ENCODE data around the gene CFAP74.

CFAP74 gene

DNA sequence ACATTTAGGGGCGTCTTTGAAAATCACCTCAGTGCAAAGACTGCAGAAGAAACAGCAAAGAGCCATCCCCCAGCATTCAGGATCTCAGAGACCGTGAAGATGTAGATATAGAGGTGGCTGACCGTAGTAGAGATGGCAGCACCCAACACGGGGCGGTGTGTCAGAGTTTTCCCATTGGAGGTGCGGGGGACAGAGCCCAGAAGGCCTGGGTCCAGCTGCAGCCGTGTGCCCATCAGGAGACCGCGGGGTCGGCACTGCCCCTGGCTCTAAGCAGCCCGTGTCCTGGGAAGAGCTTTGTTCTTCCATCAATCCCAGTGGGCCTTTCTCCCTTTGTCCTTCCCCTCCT lies 16.7 kb upstream of the CFAP74 start:
- no peak for FAIRE-seq

- FAIRE-seq: no peak
Observed at GRCh38 chr1:2019571-2020309, 16.2 kb upstream of the CFAP74 start.

GRCh38 chr1:2019172-2019543 lies 15.6 kb upstream of the CFAP74 start, which contains the start of gene GABRD:
GABRD (plus strand) TSS chr1:2019345; CDS start chr1:2019424, 79 bp downstream.
- no peak for FAIRE-seq

DNA sequence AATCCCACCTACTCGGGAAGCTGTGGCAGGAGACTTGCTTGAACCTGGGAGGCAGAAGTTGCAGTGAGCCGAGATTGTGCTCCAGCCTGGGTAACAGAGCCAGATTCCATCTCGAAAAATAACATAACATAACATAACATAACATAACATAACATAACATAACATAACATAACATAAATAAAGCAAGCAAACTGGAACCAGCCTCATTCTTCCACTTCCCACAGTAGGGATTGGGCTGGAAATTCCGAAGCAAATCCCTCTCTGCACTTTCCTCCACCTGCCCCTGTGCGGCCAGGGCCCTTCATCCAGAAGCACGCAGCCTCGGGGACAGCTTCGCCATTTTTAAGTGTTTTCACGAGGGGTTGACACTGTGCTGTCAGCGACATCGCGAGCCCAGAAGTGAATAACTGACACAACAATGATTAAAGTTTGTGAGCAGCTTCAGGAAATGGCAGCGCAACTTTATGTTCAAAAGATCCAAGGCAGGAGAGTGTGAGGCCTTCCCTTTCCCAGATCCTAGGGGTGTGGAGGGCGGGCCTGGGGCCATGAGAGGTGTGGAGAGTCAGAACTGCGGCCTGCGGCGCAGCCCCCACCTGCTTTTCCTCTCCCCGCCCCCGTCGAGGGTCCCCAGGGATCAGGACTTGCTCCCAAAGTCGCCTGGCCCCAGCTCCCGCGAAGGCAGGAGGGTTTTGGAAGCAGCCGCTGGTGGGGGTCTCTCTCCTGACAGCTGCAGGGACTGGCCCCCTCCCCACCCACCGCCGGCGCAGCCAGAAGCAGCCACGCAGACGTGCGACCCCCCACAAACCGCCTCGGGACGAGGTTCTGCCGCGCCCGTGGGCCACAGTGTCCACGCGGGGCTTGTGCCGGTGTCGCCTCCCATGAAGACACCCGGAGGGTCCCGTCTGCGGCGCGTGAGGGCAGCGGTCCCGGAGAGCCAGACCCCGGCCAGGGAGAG lies 14.9 kb upstream of the CFAP74 start:
- no peak for FAIRE-seq

- FAIRE-seq: no peak
Observed at GRCh38 chr1:2016123-2016522, 12.5 kb upstream of the CFAP74 start.

DNA sequence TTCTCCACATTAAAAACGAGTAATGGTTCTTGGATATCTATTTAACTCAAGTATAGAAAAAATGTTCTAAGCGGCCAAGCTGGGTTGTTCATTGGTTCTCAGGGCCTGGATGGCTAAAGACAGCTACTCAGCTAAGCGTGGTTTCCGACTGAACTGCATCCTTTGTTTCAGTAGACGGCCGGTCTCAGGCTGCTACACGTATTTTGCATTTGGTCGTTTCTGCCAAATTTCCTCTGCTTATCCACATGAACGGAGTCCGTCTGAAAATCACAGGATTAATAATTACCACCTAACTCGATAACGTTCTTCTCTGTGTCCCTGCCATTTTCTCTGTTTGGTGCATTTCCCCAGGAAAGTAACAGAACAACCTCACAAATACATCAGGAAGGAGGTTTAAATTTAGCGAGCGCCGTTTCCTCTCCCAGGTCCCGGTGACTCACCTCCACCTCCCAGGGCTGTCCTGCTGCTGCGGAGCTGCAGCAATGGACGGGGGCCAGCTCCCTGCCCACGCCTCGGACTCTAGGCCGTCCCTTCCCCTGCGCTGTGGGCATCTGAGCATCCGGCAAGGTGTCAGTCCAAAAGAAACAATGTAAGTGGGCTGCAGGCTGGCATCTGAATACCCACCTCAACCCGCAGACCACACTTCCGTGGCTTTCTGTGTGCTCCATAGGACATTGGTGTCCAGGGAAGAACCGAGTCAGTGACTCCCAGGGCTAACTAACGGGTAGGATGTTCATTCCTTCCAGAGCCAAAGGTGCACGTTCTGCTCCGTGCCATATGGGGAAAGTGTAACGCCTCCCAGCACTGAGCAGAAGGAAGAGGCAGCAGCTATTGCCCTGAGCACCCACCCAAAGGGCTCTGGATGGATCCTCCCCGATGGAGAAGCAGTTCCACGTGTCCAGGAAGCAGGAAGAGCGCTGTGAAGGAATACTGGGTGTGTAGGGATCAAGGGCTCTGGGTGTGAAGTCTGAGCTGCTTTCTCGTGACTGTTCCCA lies 11.5 kb upstream of the CFAP74 start:
- FAIRE-seq: no peak

DNA sequence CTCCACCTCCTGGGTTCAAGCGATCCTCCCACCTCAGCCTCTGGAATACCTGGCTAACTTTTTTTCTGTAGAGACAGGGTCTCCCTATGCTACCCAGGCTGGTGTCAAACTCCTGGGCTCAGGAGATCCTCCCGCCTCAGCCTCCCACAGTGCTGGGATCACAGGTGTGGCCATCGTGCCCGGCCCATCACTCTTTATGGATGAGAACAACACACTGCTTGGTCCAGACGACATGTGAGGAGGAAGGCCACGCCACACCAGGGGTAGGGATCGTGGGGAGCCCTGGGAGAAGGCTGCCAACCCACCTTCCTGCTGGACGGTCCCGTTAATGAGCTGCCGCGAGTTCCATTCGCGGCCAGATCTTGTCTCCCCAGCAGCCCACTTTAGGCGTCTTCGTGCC lies 10.6 kb upstream of the CFAP74 start:
- no peak for FAIRE-seq

- no peak for FAIRE-seq
Observed at GRCh38 chr1:2009101-2010053, 5.8 kb upstream of the CFAP74 start.

DNA sequence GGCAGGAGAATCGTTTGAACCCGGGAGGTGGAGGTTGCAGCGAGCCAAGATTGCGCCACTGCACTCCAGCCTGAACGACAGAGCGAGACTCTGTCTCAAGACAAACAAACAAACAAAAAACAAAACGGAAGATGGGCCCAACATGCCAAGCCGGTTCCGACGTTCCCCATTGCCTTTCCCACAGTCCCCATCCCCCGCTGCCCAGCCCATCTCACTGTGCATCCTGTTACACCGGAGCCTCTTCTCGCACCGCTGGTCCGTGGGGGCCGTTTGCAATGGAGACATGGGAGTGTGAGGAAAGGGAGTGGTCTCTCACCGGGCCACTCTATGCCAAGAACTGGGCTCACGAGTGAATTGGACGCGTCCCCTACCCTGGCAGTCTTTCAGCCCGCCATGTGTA lies 1.3 kb upstream of the CFAP74 start:
- FAIRE-seq: no peak

GRCh38 chr1:2001773-2002411 lies 1.7 kb downstream of the CFAP74 start:
- no peak for FAIRE-seq

DNA sequence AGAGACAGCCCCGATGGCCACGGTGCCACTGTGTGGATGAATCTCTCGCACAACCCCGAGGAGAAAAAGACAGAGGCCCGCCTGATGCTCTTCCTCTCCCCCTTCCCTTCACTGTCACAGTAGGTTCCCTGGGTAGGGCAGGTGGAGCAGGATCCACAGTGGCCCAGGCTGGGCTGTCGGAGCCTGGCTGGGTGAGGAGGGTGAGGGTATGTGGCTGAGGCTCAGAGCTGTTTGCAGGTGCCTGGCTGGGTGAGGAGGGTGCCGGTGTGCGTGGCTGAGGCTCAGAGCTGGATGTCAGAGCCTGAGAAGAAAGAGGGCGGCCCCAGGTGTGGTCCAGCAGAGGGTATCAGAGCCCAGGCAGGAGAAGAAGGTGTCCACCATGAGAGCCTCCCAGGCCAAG lies 2.7 kb downstream of the CFAP74 start:
- no peak for FAIRE-seq

- no peak for FAIRE-seq
Observed at GRCh38 chr1:2000432-2000831, 3.2 kb downstream of the CFAP74 start.

DNA sequence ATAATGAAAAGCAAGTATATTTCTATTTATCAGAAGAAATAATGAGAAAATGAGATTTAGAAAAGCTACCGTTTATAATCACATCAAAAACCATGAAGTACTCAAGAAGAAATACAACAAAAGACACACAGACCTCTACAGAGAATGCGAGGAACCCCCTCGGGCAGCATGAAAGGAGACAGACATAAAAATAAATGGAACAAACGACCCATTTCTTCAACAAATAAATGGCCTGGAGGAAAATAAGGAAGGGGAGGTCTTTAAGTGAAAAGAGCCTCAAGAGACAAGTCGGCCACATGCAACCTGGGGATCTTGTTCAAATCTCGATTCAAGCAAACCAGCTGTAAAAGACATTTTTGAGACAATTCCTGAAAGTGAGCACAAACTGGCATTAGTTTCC lies 6.0 kb downstream of the CFAP74 start:
- FAIRE-seq: no peak

DNA sequence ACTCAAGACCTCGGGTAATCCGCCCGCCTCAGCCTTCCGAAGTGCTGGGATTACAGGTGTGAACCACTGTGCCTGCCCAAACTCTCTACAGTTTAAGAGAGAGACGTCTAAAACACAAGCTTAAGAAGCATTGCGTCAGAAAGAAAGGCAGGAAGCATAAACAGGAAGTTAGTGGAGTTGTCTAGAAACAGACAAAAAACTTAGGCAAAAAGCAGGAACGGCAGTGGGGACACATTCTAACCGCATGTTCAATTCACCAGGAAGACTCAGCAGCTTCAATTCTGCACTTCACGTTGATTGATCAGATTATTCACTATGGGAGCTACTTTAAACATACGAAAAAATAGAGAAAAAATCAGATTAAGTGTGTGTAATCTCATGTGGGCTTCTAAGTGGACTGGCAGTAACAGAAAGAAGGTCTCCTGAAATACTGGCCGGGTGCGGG lies 7.4 kb downstream of the CFAP74 start:
- FAIRE-seq: no peak

- no peak for FAIRE-seq
Observed at GRCh38 chr1:1994536-1994935, 9.1 kb downstream of the CFAP74 start.

GRCh38 chr1:1990222-1990621 lies 13.4 kb downstream of the CFAP74 start:
- FAIRE-seq: no peak

GRCh38 chr1:1989789-1990188 lies 13.8 kb downstream of the CFAP74 start:
- FAIRE-seq: no peak

- no peak for FAIRE-seq
Observed at GRCh38 chr1:1989102-1989542, 14.5 kb downstream of the CFAP74 start.

DNA sequence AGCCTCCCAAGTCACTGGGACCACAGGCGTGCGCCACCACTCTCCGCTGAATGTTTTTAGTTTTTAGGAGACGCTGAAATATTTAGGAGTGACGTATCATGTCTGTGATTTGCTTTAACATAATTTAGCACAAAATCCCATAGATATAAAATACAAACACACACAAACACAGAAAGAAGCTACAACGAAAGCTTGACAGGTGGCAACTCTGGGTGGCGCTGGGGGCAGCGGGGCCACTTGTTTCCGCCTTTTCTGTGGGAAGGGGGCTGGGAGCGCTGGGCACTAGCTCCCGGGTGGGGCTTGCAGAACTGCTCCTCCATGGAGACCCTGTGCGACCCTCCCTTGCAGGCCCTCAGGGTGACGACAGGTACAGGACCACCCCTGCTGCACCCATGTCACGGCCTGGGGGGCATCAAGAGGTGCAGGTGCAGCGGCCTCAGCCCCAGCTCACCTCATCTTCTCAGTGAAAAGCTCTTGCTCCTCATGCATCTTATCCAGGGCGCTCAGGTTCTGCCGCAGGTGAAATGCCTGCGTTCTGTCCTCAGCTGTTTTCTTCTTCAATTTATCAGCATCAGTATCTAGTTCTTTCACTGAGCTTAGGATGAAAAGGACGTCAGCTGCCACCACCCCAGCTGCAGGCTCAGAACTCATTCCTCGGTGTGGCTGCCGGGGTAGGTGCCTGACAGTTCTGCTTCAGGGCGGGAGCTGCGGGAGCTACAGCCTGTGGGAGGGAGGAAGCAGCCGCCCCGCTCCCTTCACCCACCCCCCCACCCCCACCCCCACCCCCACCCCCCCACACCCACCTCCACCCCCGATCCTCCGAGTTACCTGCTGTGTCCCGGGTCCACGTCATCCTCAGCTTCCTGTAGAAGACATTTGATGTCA lies 15.3 kb downstream of the CFAP74 start:
- no peak for FAIRE-seq

DNA sequence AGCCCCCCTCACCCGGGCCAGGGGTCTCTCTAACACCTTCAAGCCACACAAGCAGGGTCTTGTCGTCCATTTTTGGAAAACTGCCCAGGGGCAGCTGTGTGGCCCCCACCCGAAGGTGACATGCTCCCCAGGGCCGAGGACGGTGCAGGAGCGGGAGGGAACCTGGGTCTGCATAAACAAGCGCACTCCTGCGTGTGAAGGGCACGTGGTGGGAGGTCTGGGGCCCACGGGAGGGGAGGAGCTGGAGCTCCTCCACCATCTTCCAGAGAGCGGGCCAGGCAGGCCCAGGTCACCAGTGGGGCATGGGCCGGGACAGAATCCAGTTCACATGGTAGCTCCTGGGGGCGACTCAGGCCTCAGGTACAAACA lies 16.5 kb downstream of the CFAP74 start:
- FAIRE-seq: no peak
